ENCODE results near the gene NELL1. TPM values are rescaled to one million over a fixed set of nuclear protein-coding genes. Genes with fewer than 3 reads are reported as not detected.
A peak's percentile ranks its signal among the peaks of the same experiment; 100 is the strongest.

NELL1 gene
- polyA plus RNA-seq, 1 of the 3 experiments (the other 2 are of a cell fraction): not detected

DNA sequence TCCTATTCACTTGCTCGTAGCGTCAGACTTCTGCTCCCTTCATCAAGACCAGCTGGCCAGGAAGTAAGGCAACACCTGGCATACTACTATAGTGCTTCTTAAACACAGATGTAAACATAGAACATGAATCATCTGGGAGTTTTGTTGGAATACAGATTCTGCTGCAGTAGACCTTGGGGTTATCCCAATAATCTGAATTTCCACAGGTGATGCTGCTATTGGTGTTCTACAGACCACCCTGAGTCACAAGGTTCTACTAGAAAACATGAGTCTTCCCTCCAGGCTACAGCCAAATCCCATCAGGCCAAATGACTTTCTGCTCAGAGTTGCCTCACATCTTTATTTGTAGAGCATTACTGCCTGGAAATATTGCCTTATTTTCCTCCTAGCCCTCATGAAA is 175.2 kb downstream of the NELL1 start:
- no peaks in the 10 kb centered on the region for H3K79me2 ChIP-seq (ENCODE audit: insufficient read depth)

GRCh38 chr11:20854215-20854955 is 185.0 kb downstream of the NELL1 start:
- Histone ChIP-seq H3K79me2 (ENCODE audit: insufficient read depth) (no peaks in the 10 kb centered on the region), H4K20me1 (ENCODE audit: insufficient read depth) (no peaks in the 10 kb centered on the region), H3K27ac (ENCODE audit: low read depth in 2 of 2, low read length in 1 of 2) (no peak overlapping the region), H3K36me3 (replicated peaks in 1 of 2; ENCODE audit: control insufficient read depth in 1 of 2, insufficient read depth in 2 of 2, low read length in 1 of 2) (no peaks in the 10 kb centered on the region), H3K9me2 (no peaks in the 10 kb centered on the region), H3K27me3 (ENCODE audit: insufficient read depth) (no peaks in the 10 kb centered on the region), H3K4me1 (ENCODE audit: control insufficient read depth in 1 of 2, insufficient read depth in 2 of 2, low read depth in 1 of 2, low read length in 1 of 2) (no peaks in the 10 kb centered on the region; a peak in 1 of 4 replicates), H3K9me3 (no peaks in the 10 kb centered on the region), H3K4me3 (ENCODE audit: low read depth in 2 of 2, low read length in 1 of 2) (no peak overlapping the region), H3K4me2 (no peak overlapping the region), H3F3A (replicated peaks; ENCODE audit: insufficient read depth) (no peaks in the 10 kb centered on the region), H3K9ac (no peak overlapping the region), H2AFZ (ENCODE audit: low read depth) (no peak overlapping the region)
- ChIA-PET CTCF (no interaction called here), POLR2A (no interaction called here)
- TF ChIP-seq MXI1 (IDR thresholded peaks at IDR 0.05; ENCODE audit: low read depth, low read length) (no peak), REST (IDR thresholded peaks at IDR 0.05; ENCODE audit: low read depth, low read length) (peak; percentile 43; the same call in 1 of the 2 replicates), MAX (IDR thresholded peaks at IDR 0.05; ENCODE audit: low read depth) (no peak), GATA2 (CRISPR knock-in tag; IDR thresholded peaks at IDR 0.05) (no peak), JUND (IDR thresholded peaks at IDR 0.05) (no peak)
- TF ChIP-seq, protein P1, sequence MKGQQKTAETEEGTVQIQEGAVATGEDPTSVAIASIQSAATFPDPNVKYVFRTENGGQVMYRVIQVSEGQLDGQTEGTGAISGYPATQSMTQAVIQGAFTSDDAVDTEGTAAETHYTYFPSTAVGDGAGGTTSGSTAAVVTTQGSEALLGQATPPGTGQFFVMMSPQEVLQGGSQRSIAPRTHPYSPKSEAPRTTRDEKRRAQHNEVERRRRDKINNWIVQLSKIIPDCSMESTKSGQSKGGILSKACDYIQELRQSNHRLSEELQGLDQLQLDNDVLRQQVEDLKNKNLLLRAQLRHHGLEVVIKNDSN (IDR thresholded peaks at IDR 0.05; ENCODE audit: borderline replicate concordance, low read depth): no peak
- TF ChIP-seq, protein P2, sequence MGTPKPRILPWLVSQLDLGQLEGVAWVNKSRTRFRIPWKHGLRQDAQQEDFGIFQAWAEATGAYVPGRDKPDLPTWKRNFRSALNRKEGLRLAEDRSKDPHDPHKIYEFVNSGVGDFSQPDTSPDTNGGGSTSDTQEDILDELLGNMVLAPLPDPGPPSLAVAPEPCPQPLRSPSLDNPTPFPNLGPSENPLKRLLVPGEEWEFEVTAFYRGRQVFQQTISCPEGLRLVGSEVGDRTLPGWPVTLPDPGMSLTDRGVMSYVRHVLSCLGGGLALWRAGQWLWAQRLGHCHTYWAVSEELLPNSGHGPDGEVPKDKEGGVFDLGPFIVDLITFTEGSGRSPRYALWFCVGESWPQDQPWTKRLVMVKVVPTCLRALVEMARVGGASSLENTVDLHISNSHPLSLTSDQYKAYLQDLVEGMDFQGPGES (IDR thresholded peaks at IDR 0.05; ENCODE audit: low read depth, low read length): no peak
- WGBS (ENCODE audit: low lambda C conversion rate): 10% methylated on average over 1 of the region's 1 CpG
- no peak for DNase-seq

More for the DNA sequence above, 175.2 kb downstream of the NELL1 start:
- Histone ChIP-seq H3K9ac (no peak overlapping the region), H3K9me2 (no peaks in the 10 kb centered on the region), H3K36me3 (replicated peaks in 1 of 2; ENCODE audit: control insufficient read depth in 1 of 2, insufficient read depth in 2 of 2, low read length in 1 of 2) (no peaks in the 10 kb centered on the region), H3K4me3 (ENCODE audit: low read depth in 2 of 2, low read length in 1 of 2) (no peak overlapping the region), H3K4me2 (no peak overlapping the region), H3K27ac (ENCODE audit: low read depth in 2 of 2, low read length in 1 of 2) (no peak overlapping the region; a peak in 1 of 4 replicates), H2AFZ (ENCODE audit: low read depth) (no peak overlapping the region), H3K4me1 (ENCODE audit: control insufficient read depth in 1 of 2, insufficient read depth in 2 of 2, low read depth in 1 of 2, low read length in 1 of 2) (peaks cover 0 to 4% of the 10 kb centered on the region in 2 experiments; a peak in 1 of 4 replicates), H3K27me3 (ENCODE audit: insufficient read depth) (no peaks in the 10 kb centered on the region), H3F3A (replicated peaks; ENCODE audit: insufficient read depth) (no peaks in the 10 kb centered on the region), H3K9me3 (no peaks in the 10 kb centered on the region), H4K20me1 (ENCODE audit: insufficient read depth) (no peaks in the 10 kb centered on the region)
- no peak for DNase-seq
- WGBS (ENCODE audit: low lambda C conversion rate): 38% methylated on average over 2 of the region's 2 CpGs
- no peak for TF ChIP-seq EP300 (IDR thresholded peaks at IDR 0.05; ENCODE audit: borderline replicate concordance in 1 of 2, low read depth in 1 of 2, low read length in 1 of 2)
- TF ChIP-seq SMC3 (IDR thresholded peaks at IDR 0.05; ENCODE audit: low read depth, low read length): no peak
- no peak for TF ChIP-seq TEAD4 (IDR thresholded peaks at IDR 0.05; ENCODE audit: borderline replicate concordance, insufficient read depth)
- no peak for TF ChIP-seq RXRA (IDR thresholded peaks at IDR 0.05; ENCODE audit: borderline replicate concordance, low read depth)
- no peak for TF ChIP-seq TCF12 (IDR thresholded peaks at IDR 0.05)
- TF ChIP-seq, protein P1 (IDR thresholded peaks at IDR 0.05; ENCODE audit: borderline replicate concordance, low read depth): no peak
- TF ChIP-seq YY1 (IDR thresholded peaks at IDR 0.05; ENCODE audit: low read depth): no peak
- TF ChIP-seq MAX (IDR thresholded peaks at IDR 0.05; ENCODE audit: low read depth): no peak
- POLR2A ChIA-PET: no interaction called here
- CTCF ChIA-PET: no interaction called here
